SK-N-SH (cell line): Measurements from ENCODE around the gene FOXP1. TPM values are rescaled to one million over a fixed set of nuclear protein-coding genes. Genes with fewer than 3 reads are reported as not detected.
A peak's percentile ranks its signal among the peaks of the same experiment; 100 is the strongest.

Experiments
- CTCF ChIA-PET: fragments of 300-600, 350-600 bp; formaldehyde crosslinking; extraction: SDS; loops from one replicate; lab custom pipeline; 2021; lab: Yijun Ruan, JAX
- POLR2A ChIA-PET: fragments of 350-600 bp; sonication (Branson Sonifier 250); formaldehyde crosslinking; extraction: SDS; loops from one replicate; lab custom pipeline; 2020; ENCODE audit warnings: antibody characterized with exemption, inconsistent platforms; lab: Yijun Ruan, JAX
- DNase-seq: peaks from one replicate; pipeline ENCODE4 v3.0.0; 2012
- H2AFZ ChIP-seq: fragments of 200-600 bp; sonication (generic); 2 replicates; pipeline ENCODE4 v1.8.1; 2016; ENCODE audit warnings: antibody characterized with exemption, mild to moderate bottlenecking, low read depth
- H3F3A ChIP-seq: fragments of 200-600 bp; sonication (generic); replicated peaks from 2 replicates; pipeline ENCODE3; 2016; ENCODE audit warnings: antibody characterized with exemption, mild to moderate bottlenecking; ENCODE audit not compliant: insufficient read depth
- H3K27ac ChIP-seq, 2 experiments: fragments of 200-500 bp in 1 of 2; fragments of 200-600 bp in 1 of 2; sonication (Bioruptor generic) in 1 of 2; sonication (generic), shearing (Covaris generic) in 1 of 2; 2 replicates each; pipeline versions ENCODE4 v1.5.1 to v1.6.1; 2014 to 2016; ENCODE audit warnings: low read depth in 2 of 2, inconsistent platforms in 1 of 2, low read length in 1 of 2, mild to moderate bottlenecking in 1 of 2, mixed read lengths in 1 of 2
- H3K27me3 ChIP-seq: fragments of 200-600 bp; sonication (generic), shearing (Covaris generic); 2 replicates; pipeline ENCODE4 v1.6.1; 2016; ENCODE audit warnings: mixed run types; ENCODE audit not compliant: insufficient read depth
- H3K36me3 ChIP-seq, 2 experiments: fragments of 200-500 bp in 1 of 2; fragments of 200-600 bp in 1 of 2; sonication (Bioruptor generic) in 1 of 2; sonication (generic) in 1 of 2; replicated peaks in 1 of 2; 2 replicates each; pipeline versions ENCODE3 to v1.5.1; 2014 to 2016; ENCODE audit warnings: low read length in 1 of 2, mild to moderate bottlenecking in 1 of 2; ENCODE audit not compliant: insufficient read depth in 2 of 2, control insufficient read depth in 1 of 2
- H3K4me1 ChIP-seq, 2 experiments: fragments of 200-500 bp in 1 of 2; fragments of 200-600 bp in 1 of 2; sonication (Bioruptor generic) in 1 of 2; sonication (generic), shearing (Covaris generic) in 1 of 2; 2 replicates each; pipeline versions ENCODE4 v1.5.1 to v1.6.1; 2014 to 2016; ENCODE audit warnings: low read depth in 1 of 2, low read length in 1 of 2, mixed run types in 1 of 2; ENCODE audit not compliant: insufficient read depth in 2 of 2, control insufficient read depth in 1 of 2
- H3K4me2 ChIP-seq: fragments of 200-600 bp; sonication (generic), shearing (Covaris generic); 2 replicates; pipeline ENCODE4 v1.6.1; 2017; ENCODE audit warnings: mixed run types
- H3K4me3 ChIP-seq, 2 experiments: fragments of 200-500 bp in 1 of 2; fragments of 200-600 bp in 1 of 2; sonication (Bioruptor generic) in 1 of 2; sonication (generic), shearing (Covaris generic) in 1 of 2; 2 replicates each; pipeline versions ENCODE4 v1.5.1 to v1.8.1; 2014 to 2016; ENCODE audit warnings: low read depth in 2 of 2, inconsistent platforms in 1 of 2, low read length in 1 of 2, mild to moderate bottlenecking in 1 of 2, mixed read lengths in 1 of 2, moderate library complexity in 1 of 2
- H3K79me2 ChIP-seq: fragments of 200-600 bp; sonication (generic); 2 replicates; pipeline ENCODE4 v1.8.1; 2017; ENCODE audit warnings: mild to moderate bottlenecking; ENCODE audit not compliant: insufficient read depth
- H3K9ac ChIP-seq: fragments of 200-600 bp; sonication (generic); 2 replicates; pipeline ENCODE4 v1.6.1; 2017; ENCODE audit warnings: mixed run types
- H3K9me2 ChIP-seq: fragments of 200-600 bp; sonication (generic); 2 replicates; pipeline ENCODE4 v1.6.1; 2017; ENCODE audit warnings: mixed run types
- H3K9me3 ChIP-seq: fragments of 200-600 bp; sonication (generic); 2 replicates; pipeline ENCODE4 v1.6.1; 2017; ENCODE audit warnings: mixed run types, mild to moderate bottlenecking, moderate library complexity
- H4K20me1 ChIP-seq: fragments of 200-600 bp; sonication (generic); 2 replicates; pipeline ENCODE4 v1.6.1; 2017; ENCODE audit warnings: mild to moderate bottlenecking, mixed run types; ENCODE audit not compliant: insufficient read depth
- CHD2 ChIP-seq: fragments of 150-350 bp; IDR thresholded peaks from 2 replicates; pipeline ENCODE4 v1.6.1; 2018; ENCODE audit warnings: low read length; ENCODE audit not compliant: partially characterized antibody
- CTCF ChIP-seq: fragments of 200-600 bp; sonication (generic); IDR thresholded peaks from 2 replicates; pipeline ENCODE4 v1.6.1; 2017; ENCODE audit warnings: antibody characterized with exemption, mild to moderate bottlenecking, moderate library complexity
- EZH2phosphoT487 ChIP-seq: fragments of 200-600 bp; sonication (generic); IDR thresholded peaks from 2 replicates; pipeline ENCODE4 v1.6.1; 2017; ENCODE audit warnings: low read depth, mixed run types, mild to moderate bottlenecking, antibody characterized with exemption, moderate library complexity, borderline replicate concordance
- FOXM1 ChIP-seq: IDR thresholded peaks from 2 replicates; pipeline ENCODE4 v1.4.0; 2012; ENCODE audit warnings: low read depth, mild to moderate bottlenecking
- GABPA ChIP-seq: IDR thresholded peaks from 2 replicates; pipeline ENCODE4 v1.4.0; 2012; ENCODE audit warnings: low read depth, mild to moderate bottlenecking
- IRF3 ChIP-seq: fragments of 150-350 bp; IDR thresholded peaks from 2 replicates; pipeline ENCODE4 v1.6.1; 2016; ENCODE audit warnings: mild to moderate bottlenecking, low read depth, low read length
- MEF2A ChIP-seq: IDR thresholded peaks from 2 replicates; pipeline ENCODE4 v1.4.0; 2012; ENCODE audit warnings: low read depth, borderline replicate concordance
- POLR2AphosphoS5 ChIP-seq: IDR thresholded peaks from 2 replicates; pipeline ENCODE4 v1.6.1; 2012; ENCODE audit warnings: low read depth, low read length
- RAD21 ChIP-seq: IDR thresholded peaks from 2 replicates; pipeline ENCODE4 v1.6.1; 2012; ENCODE audit warnings: mild to moderate bottlenecking, low read length
- RCOR1 ChIP-seq: fragments of 150-350 bp; IDR thresholded peaks from 2 replicates; pipeline ENCODE4 v1.6.1; 2017; ENCODE audit warnings: antibody characterized with exemption, low read length
- REST ChIP-seq: IDR thresholded peaks from 2 replicates; pipeline ENCODE4 v1.6.1; 2012; ENCODE audit warnings: mild to moderate bottlenecking, low read depth, low read length, moderate library complexity
- RXRA ChIP-seq: IDR thresholded peaks from 2 replicates; pipeline ENCODE4 v1.4.0; 2012; ENCODE audit warnings: low read depth, mild to moderate bottlenecking, borderline replicate concordance
- SIN3A ChIP-seq: IDR thresholded peaks from 2 replicates; pipeline ENCODE4 v1.6.1; 2012; ENCODE audit warnings: low read depth, mild to moderate bottlenecking, low read length, moderate library complexity, borderline replicate concordance
- TAF1 ChIP-seq: IDR thresholded peaks from 2 replicates; pipeline ENCODE4 v1.6.1; 2012; ENCODE audit warnings: low read depth, mild to moderate bottlenecking, low read length, moderate library complexity, borderline replicate concordance
- USF2 ChIP-seq: fragments of 150-350 bp; IDR thresholded peaks from 2 replicates; pipeline ENCODE4 v1.6.1; 2017; ENCODE audit warnings: antibody characterized with exemption, low read length, low read depth, borderline replicate concordance
- ZBTB33 ChIP-seq: IDR thresholded peaks from 2 replicates; pipeline ENCODE4 v1.4.0; 2012; ENCODE audit warnings: low read depth, borderline replicate concordance
- WGBS: methylation state at CpG from one replicate; pipeline ENCODE4 v1.1.6; 2017; ENCODE audit warnings: low lambda C conversion rate; 5-methylcytosine and 5-hydroxymethylcytosine counted together
- polyA plus RNA-seq, 3 experiments: library from polyadenylated mRNA; depleted of rRNA; stranded (reverse); fragments of >200 nt; gene quantifications; 2 replicates each; pipeline ENCODE4 v1.2.3, GENCODE V29; 2012

FOXP1 gene
- polyA plus RNA-seq, 1 of the 3 experiments (the other 2 are of a cell fraction): 8.8 TPM

GRCh38 chr3:71075494-71075893 lies 508.0 kb downstream of the FOXP1 start:
- Histone ChIP-seq H3F3A (peaks cover 38% of the 10 kb centered on the region), H2AFZ (no peak overlapping the region), H3K9ac (no peak overlapping the region), H3K79me2 (peaks cover 67% of the 10 kb centered on the region), H3K9me2 (no peaks in the 10 kb centered on the region), H3K27me3 (no peaks in the 10 kb centered on the region), H3K4me2 (no peak overlapping the region), H3K36me3 (no peaks in the 10 kb centered on the region), H3K9me3 (no peaks in the 10 kb centered on the region), H3K4me3 (no peak overlapping the region), H3K4me1 (peaks cover 4 to 20% of the 10 kb centered on the region in 2 experiments; a peak in 2 of 4 replicates), H3K27ac (peak overlapping the region in 1 of 2 experiments; percentile 73; a peak in 2 of 4 replicates), H4K20me1 (no peaks in the 10 kb centered on the region)
- WGBS: 97% methylated on average over 2 of the region's 2 CpGs
- POLR2A ChIA-PET: no interaction called here
- DNase-seq: no peak
- TF ChIP-seq EZH2phosphoT487 (no peak), IRF3 (no peak), REST (no peak), GABPA (no peak), MEF2A (no peak)
- CTCF ChIA-PET: no interaction called here

GRCh38 chr3:71074423-71074822 lies 509.1 kb downstream of the FOXP1 start:
- Histone ChIP-seq H3K27me3 (no peaks in the 10 kb centered on the region), H3K9me2 (no peaks in the 10 kb centered on the region), H3K9ac (no peak overlapping the region), H3K4me2 (no peak overlapping the region), H3K36me3 (no peaks in the 10 kb centered on the region), H3K9me3 (no peaks in the 10 kb centered on the region), H3F3A (peaks cover 38% of the 10 kb centered on the region), H4K20me1 (no peaks in the 10 kb centered on the region), H2AFZ (no peak overlapping the region), H3K4me1 (peaks cover 4 to 20% of the 10 kb centered on the region in 2 experiments; a peak in 2 of 4 replicates), H3K79me2 (peaks cover 61% of the 10 kb centered on the region), H3K27ac (peak overlapping the region in 1 of 2 experiments; percentile 73; a peak in 2 of 4 replicates), H3K4me3 (no peak overlapping the region)
- CTCF ChIA-PET: no interaction called here
- no peak for DNase-seq
- WGBS: 88% methylated on average over 3 of the region's 3 CpGs
- POLR2A ChIA-PET: no interaction called here
- TF ChIP-seq RCOR1 (no peak), CHD2 (no peak), FOXM1 (no peak), MEF2A (no peak), SIN3A (no peak), RAD21 (no peak), ZBTB33 (no peak), TAF1 (no peak), USF2 (no peak), RXRA (no peak), POLR2AphosphoS5 (no peak), CTCF (no peak)
